ENCODE data around the gene FBXL2.

Gene FBXL2

GRCh38 chr3:33358172-33358781, 81.0 kb downstream of the FBXL2 start:
- TF ChIP-seq CTCF (IDR thresholded peaks at IDR 0.05; ENCODE audit: insufficient read depth, low read length, missing control alignments) = no peak
- ChIA-PET POLR2A (interaction anchor here (1.0 kb wide), 1 partner anchor 245 kb away, joined by 3 read pairs; no protein-coding TSS in a partner anchor), CTCF (interaction anchor here (1.0 to 4.2 kb wide), 2 partner anchors 15 to 226 kb away, joined by 5 to 58 read pairs; no protein-coding TSS in a partner anchor)
- H3K4me3 ChIP-seq (ENCODE audit: low read depth, low read length) = no peak overlapping the region
- no peak for DNase-seq (ENCODE audit: low read depth, low spot score)

GRCh38 chr3:33360136-33360825, 83.0 kb downstream of the FBXL2 start:
- no peak overlapping the region for H3K4me3 ChIP-seq (ENCODE audit: low read depth, low read length)
- peak; percentile 29 for DNase-seq (ENCODE audit: low read depth, low spot score)

GRCh38 chr3:33363113-33363800, 86.0 kb downstream of the FBXL2 start:
- ChIA-PET POLR2A (no interaction called here), CTCF (interaction anchor here (3.5 to 3.8 kb wide), 2 partner anchors 11 to 231 kb away, joined by 25 to 43 read pairs; no protein-coding TSS in a partner anchor)
- TF ChIP-seq CTCF (IDR thresholded peaks at IDR 0.05; ENCODE audit: insufficient read depth, low read length, missing control alignments) = no peak
- DNase-seq (ENCODE audit: low read depth, low spot score) = no peak
- no peak overlapping the region for H3K4me3 ChIP-seq (ENCODE audit: low read depth, low read length)

More at GRCh38 chr3:33360136-33360825, 83.0 kb downstream of the FBXL2 start:
- no peak for TF ChIP-seq CTCF (IDR thresholded peaks at IDR 0.05; ENCODE audit: insufficient read depth, low read length, missing control alignments)
- POLR2A ChIA-PET = interaction anchor here (0.7 to 1.5 kb wide), 2 partner anchors 19 to 61 kb away, joined by 3 to 4 read pairs; no protein-coding TSS in a partner anchor
- CTCF ChIA-PET = interaction anchor here (1.0 to 4.2 kb wide), 3 partner anchors 13 to 229 kb away, joined by 6 to 58 read pairs (median 6); no protein-coding TSS in a partner anchor

GRCh38 chr3:33364060-33364459, 86.8 kb downstream of the FBXL2 start:
- ChIA-PET CTCF (interaction anchor here (0.9 to 3.8 kb wide), 4 partner anchors 10 to 232 kb away, joined by 3 to 43 read pairs (median 14); no protein-coding TSS in a partner anchor), POLR2A (interaction anchor here (0.6 kb wide), 1 partner anchor 15 kb away, joined by 4 read pairs; no protein-coding TSS in a partner anchor)
- DNase-seq (ENCODE audit: low read depth, low spot score) = no peak
- no peak overlapping the region for H3K4me3 ChIP-seq (ENCODE audit: low read depth, low read length)
- TF ChIP-seq CTCF (IDR thresholded peaks at IDR 0.05; ENCODE audit: insufficient read depth, low read length, missing control alignments) = no peak

- ChIA-PET CTCF (interaction anchor here (0.9 to 3.8 kb wide), 6 partner anchors 9 to 290 kb away, joined by 3 to 43 read pairs (median 4); no protein-coding TSS in a partner anchor), POLR2A (interaction anchor here (0.5 to 0.6 kb wide), 2 partner anchors 11 to 15 kb away, joined by 3 to 4 read pairs; no protein-coding TSS in a partner anchor)
- TF ChIP-seq CTCF (IDR thresholded peaks at IDR 0.05; ENCODE audit: insufficient read depth, low read length, missing control alignments) = no peak
- DNase-seq (ENCODE audit: low read depth, low spot score) = peak; percentile 33
- no peak overlapping the region for H3K4me3 ChIP-seq (ENCODE audit: low read depth, low read length)
These were observed 87.4 kb downstream of the FBXL2 start for GRCh38 chr3:33364531-33365128.
